K562 (cell line): ENCODE results near the gene UBE2V1. TPM values are rescaled to one million over a fixed set of nuclear protein-coding genes. Genes with fewer than 3 reads are reported as not detected.
A peak's percentile ranks its signal among the peaks of the same experiment; 100 is the strongest.

ENCODE experiments used
- CEBPB ChIP-seq: fragments of 450-650 bp; IDR thresholded peaks from 2 replicates; pipeline ENCODE4 v1.6.1; 2016; ENCODE audit warnings: missing genetic modification characterization, missing compliant biosample characterization
- ELF2 ChIP-seq: fragments of 250-450 bp; sonication (Bioruptor Pico); IDR thresholded peaks from 2 replicates; pipeline ENCODE4 v1.5.0; 2021; ENCODE audit warnings: mild to moderate bottlenecking
- FUS ChIP-seq: fragments of 200-400 bp; formaldehyde crosslinking; optimal IDR thresholded peaks from 2 replicates; pipeline ENCODE3; 2017; ENCODE audit warnings: low read depth, low read length
- PCBP1 ChIP-seq: fragments of 200-400 bp; formaldehyde crosslinking; IDR thresholded peaks from 2 replicates; pipeline ENCODE4 v1.6.1; 2018; ENCODE audit warnings: mild to moderate bottlenecking, low read depth, low read length; ENCODE audit not compliant: poor library complexity, severe bottlenecking
- POLR2AphosphoS2 ChIP-seq: IDR thresholded peaks from 2 replicates; pipeline ENCODE4 v1.6.1; 2012; ENCODE audit warnings: low read length, improper control_type of control experiment
- RAD21 ChIP-seq, 2 experiments: fragments of 250-450 bp in 1 of 2; fragments of 450-650 bp in 1 of 2; sonication (Bioruptor Pico) in 1 of 2; formaldehyde crosslinking in 1 of 2; IDR thresholded peaks in 1 of 2; conservative IDR thresholded peaks in 1 of 2; 2 replicates each; pipeline versions ENCODE4 v1.4.0 to v1.8.0; 2020 to 2022; ENCODE audit warnings: mild to moderate bottlenecking in 2 of 2, moderate library complexity in 1 of 2
- RBBP5 ChIP-seq: fragments of 200-600 bp; sonication (generic); IDR thresholded peaks from 2 replicates; pipeline ENCODE4 v1.6.1; 2012; ENCODE audit warnings: borderline replicate concordance, mild to moderate bottlenecking, low read length, control low read depth, inconsistent platforms; ENCODE audit not compliant: insufficient read depth, poor library complexity, severe bottlenecking
- SMC3 ChIP-seq: conservative IDR thresholded peaks from 2 replicates; pipeline ENCODE4 v1.6.1; 2011; ENCODE audit warnings: low read depth, low read length, improper control_type of control experiment; ENCODE audit not compliant: insufficient read depth
- TCF7 ChIP-seq: sonication (generic); IDR thresholded peaks from 2 replicates; pipeline ENCODE4 v1.6.1; 2016; ENCODE audit warnings: antibody characterized with exemption, borderline replicate concordance
- XRCC4 ChIP-seq: IDR thresholded peaks from one replicate; pipeline ENCODE4 v1.6.1; 2011; ENCODE audit not compliant: insufficient read depth, insufficient read length; ENCODE audit errors: extremely low read depth
- ZFX ChIP-seq: sonication (generic); formaldehyde crosslinking; IDR thresholded peaks from 2 replicates; pipeline ENCODE4 v1.8.0; 2022; ENCODE audit warnings: mild to moderate bottlenecking, missing genetic modification reagents, moderate library complexity
- ZNF253 ChIP-seq: fragments of 250-450 bp; sonication (Bioruptor Pico); conservative IDR thresholded peaks from 2 replicates; pipeline ENCODE4 v1.6.1; 2021; ENCODE audit warnings: mild to moderate bottlenecking
- polyA plus RNA-seq, 8 experiments: library from polyadenylated mRNA; depleted of rRNA in 4 of 8; stranded (reverse) in 5 of 8; unstranded in 3 of 8; fragments of >200 nt; fragmentation: Nextera tagmentation in 2 of 8; fragmentation: Illumina TruSeq in 1 of 8; extraction: Ambion mirVana in 2 of 8; extraction: Trizol in 1 of 8; gene quantifications; 2 replicates each; pipeline versions ENCODE4 v1.2.1 to v1.2.3, GENCODE V29; 2011 to 2014; ENCODE audit warnings: inconsistent platforms in 1 of 8, missing spikeins in 1 of 8
- total RNA-seq, 7 experiments: library from RNA; depleted of rRNA in 6 of 7; stranded (reverse); fragments of >200 nt in 6 of 7; fragmentation: Illumina TruSeq in 2 of 7; extraction: Trizol in 2 of 7; gene quantifications; 2 replicates each; pipeline versions ENCODE4 v1.2.1 to v1.2.3, GENCODE V29; 2011 to 2021; ENCODE audit warnings: low replicate concordance in 1 of 7
- TF ChIP-seq, protein P1 (sequence below): fragments of 450-650 bp; IDR thresholded peaks from 2 replicates; pipeline ENCODE4 v1.6.1; 2018; ENCODE audit not compliant: partially characterized antibody
- TF ChIP-seq, protein P2 (sequence below): fragments of 450-650 bp; formaldehyde crosslinking; IDR thresholded peaks from 2 replicates; pipeline ENCODE4 v1.4.0; 2022; ENCODE audit warnings: missing genetic modification characterization
- TF ChIP-seq, protein P3 (sequence below), 3 experiments: IDR thresholded peaks in 2 of 3; conservative IDR thresholded peaks in 1 of 3; 2 replicates each; pipeline ENCODE4 v1.5.1; 2011 to 2012; ENCODE audit warnings: low read length in 3 of 3, mild to moderate bottlenecking in 3 of 3, control low read depth in 2 of 3, improper control_type of control experiment in 1 of 3, inconsistent platforms in 1 of 3, low read depth in 1 of 3, mixed read lengths in 1 of 3, moderate library complexity in 1 of 3; ENCODE audit not compliant: insufficient read depth in 2 of 3
- TF ChIP-seq, protein P4 (sequence below): fragments of 450-650 bp; formaldehyde crosslinking; IDR thresholded peaks from 2 replicates; pipeline ENCODE4 v1.4.0; 2020; ENCODE audit warnings: mild to moderate bottlenecking, mixed read lengths

The UBE2V1 gene
- total and polyA plus RNA-seq, 9 of the 15 experiments (the other 6 are each of a cell fraction or from before 2014, with no cell fraction given) = 93.0 to 357 (median 119) TPM

DNA sequence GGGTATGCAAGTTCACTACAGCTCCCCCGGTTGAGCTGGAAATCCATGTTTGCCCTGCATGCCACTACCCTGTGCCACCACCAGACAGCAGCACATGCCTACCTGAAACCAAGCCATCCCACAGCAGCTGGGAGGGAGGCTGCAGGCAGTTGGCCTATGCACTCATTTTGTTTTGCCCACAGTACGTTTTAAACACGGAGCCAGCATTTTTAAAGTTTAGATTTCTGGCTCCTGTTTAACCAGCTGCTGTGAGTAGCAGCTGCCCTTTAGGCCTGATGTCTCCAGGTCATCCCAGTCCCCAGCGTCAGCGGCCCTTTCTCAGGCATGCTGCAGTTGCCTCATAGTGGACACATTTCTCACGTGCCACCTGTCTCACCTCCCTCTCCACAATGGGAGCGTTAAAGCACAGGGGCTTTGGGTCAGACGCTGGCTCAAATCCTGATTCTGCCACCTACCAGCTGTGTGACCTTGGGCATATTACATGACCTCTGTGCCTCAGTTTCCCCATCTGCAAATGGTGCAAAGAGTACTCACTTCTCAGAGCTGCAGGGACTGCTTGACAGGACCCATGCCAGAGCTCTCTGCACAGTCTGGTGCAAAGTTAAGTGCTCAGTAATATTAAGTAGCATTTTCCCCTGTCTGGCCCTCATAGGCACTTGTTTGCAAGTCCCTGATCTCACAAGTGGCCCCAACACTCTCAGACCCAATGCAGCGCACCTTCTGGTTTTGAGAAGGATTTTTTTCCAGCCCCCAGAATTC, 8.2 kb upstream of the UBE2V1 start (continued):
- TF ChIP-seq, protein P1, sequence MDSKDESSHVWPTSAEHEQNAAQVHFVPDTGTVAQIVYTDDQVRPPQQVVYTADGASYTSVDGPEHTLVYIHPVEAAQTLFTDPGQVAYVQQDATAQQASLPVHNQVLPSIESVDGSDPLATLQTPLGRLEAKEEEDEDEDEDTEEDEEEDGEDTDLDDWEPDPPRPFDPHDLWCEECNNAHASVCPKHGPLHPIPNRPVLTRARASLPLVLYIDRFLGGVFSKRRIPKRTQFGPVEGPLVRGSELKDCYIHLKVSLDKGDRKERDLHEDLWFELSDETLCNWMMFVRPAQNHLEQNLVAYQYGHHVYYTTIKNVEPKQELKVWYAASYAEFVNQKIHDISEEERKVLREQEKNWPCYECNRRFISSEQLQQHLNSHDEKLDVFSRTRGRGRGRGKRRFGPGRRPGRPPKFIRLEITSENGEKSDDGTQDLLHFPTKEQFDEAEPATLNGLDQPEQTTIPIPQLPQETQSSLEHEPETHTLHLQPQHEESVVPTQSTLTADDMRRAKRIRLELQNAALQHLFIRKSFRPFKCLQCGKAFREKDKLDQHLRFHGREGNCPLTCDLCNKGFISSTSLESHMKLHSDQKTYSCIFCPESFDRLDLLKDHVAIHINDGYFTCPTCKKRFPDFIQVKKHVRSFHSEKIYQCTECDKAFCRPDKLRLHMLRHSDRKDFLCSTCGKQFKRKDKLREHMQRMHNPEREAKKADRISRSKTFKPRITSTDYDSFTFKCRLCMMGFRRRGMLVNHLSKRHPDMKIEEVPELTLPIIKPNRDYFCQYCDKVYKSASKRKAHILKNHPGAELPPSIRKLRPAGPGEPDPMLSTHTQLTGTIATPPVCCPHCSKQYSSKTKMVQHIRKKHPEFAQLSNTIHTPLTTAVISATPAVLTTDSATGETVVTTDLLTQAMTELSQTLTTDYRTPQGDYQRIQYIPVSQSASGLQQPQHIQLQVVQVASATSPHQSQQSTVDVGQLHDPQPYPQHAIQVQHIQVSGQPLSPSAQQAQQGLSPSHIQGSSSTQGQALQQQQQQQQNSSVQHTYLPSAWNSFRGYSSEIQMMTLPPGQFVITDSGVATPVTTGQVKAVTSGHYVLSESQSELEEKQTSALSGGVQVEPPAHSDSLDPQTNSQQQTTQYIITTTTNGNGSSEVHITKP = no peak
- TF ChIP-seq XRCC4 (no peak), ZNF253 (no peak), FUS (no peak), CEBPB (no peak), TCF7 (no peak), ELF2 (no peak), POLR2AphosphoS2 (no peak), ZFX (CRISPR knock-in tag) (no peak), RAD21 (CRISPR knock-in tag; conservative IDR thresholded peaks at IDR 0.05 in 1 of 2, IDR thresholded peaks at IDR 0.05 in 1 of 2) (peak; percentile 35 to 69; a peak in 3 of 4 replicates), RBBP5 (no peak), SMC3 (peak; percentile 57; the same call in 1 of the 2 replicates), PCBP1 (no peak)
- TF ChIP-seq, protein P2, sequence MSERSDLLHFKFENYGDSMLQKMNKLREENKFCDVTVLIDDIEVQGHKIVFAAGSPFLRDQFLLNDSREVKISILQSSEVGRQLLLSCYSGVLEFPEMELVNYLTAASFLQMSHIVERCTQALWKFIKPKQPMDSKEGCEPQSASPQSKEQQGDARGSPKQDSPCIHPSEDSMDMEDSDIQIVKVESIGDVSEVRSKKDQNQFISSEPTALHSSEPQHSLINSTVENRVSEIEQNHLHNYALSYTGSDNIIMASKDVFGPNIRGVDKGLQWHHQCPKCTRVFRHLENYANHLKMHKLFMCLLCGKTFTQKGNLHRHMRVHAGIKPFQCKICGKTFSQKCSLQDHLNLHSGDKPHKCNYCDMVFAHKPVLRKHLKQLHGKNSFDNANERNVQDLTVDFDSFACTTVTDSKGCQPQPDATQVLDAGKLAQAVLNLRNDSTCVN (CRISPR knock-in tag) = no peak
- TF ChIP-seq, protein P3, sequence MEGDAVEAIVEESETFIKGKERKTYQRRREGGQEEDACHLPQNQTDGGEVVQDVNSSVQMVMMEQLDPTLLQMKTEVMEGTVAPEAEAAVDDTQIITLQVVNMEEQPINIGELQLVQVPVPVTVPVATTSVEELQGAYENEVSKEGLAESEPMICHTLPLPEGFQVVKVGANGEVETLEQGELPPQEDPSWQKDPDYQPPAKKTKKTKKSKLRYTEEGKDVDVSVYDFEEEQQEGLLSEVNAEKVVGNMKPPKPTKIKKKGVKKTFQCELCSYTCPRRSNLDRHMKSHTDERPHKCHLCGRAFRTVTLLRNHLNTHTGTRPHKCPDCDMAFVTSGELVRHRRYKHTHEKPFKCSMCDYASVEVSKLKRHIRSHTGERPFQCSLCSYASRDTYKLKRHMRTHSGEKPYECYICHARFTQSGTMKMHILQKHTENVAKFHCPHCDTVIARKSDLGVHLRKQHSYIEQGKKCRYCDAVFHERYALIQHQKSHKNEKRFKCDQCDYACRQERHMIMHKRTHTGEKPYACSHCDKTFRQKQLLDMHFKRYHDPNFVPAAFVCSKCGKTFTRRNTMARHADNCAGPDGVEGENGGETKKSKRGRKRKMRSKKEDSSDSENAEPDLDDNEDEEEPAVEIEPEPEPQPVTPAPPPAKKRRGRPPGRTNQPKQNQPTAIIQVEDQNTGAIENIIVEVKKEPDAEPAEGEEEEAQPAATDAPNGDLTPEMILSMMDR (IDR thresholded peaks at IDR 0.05 in 2 of 3, conservative IDR thresholded peaks at IDR 0.05 in 1 of 3; ENCODE audit: insufficient read depth in 2 of 3, low read depth in 1 of 3, low read length in 3 of 3) = peak; percentile 62 to 68 (median 66)
- TF ChIP-seq, protein P4, sequence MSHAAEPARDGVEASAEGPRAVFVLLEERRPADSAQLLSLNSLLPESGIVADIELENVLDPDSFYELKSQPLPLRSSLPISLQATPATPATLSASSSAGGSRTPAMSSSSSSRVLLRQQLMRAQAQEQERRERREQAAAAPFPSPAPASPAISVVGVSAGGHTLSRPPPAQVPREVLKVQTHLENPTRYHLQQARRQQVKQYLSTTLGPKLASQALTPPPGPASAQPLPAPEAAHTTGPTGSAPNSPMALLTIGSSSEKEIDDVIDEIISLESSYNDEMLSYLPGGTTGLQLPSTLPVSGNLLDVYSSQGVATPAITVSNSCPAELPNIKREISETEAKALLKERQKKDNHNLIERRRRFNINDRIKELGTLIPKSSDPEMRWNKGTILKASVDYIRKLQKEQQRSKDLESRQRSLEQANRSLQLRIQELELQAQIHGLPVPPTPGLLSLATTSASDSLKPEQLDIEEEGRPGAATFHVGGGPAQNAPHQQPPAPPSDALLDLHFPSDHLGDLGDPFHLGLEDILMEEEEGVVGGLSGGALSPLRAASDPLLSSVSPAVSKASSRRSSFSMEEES = no peak
